Ramos (cell line): ENCODE data around the gene AHSG.

Experiments used
- in situ Hi-C: fragments of 300-500 bp; cut with MboI; formaldehyde crosslinking; loops from one replicate; pipeline ENCODE4 v1.14.3; 2022; ENCODE audit warnings: low sequenced_read_pairs; ENCODE audit not compliant: unreplicated experiment

Gene AHSG

DNA sequence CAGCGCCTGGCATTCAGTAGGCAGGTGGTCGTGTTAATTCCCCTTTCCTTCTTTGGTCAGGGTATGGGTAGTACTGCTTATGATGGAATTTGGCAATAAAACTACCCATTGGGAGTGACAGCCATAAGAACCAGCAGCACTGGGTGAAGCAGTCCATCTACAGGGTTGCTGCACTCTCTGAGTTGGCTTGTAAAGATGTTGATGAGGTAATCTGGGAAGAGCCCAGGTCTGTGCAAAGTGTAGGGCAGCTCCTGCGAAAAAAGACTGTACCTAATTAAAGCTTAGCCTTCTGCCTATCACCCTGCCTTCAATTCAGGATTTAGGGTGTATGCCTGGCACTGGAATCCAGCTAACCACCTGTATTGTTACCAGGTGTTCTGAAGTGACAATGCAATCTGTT, 22.7 kb downstream of the AHSG start:
- in situ Hi-C loops: no loop called here

DNA sequence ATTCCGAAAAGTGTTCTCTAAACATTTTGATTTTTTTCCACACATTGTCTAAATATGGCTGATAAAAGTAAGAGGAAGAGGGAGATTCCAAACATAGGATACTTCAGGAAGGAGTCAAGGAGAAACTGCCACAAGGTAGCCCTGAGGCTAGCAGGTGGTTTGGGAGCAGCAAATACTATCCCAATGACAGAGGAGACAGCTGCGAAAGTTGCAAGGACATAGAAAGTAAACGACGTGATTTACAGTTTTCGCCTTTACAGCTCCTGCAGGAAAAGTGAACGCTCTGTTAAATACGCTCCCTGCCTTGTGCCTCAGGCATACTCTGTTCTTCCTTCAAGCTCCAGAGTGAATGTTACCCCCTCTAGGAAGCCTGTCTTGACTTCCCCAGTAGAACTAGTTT, 23.7 kb downstream of the AHSG start:
- in situ Hi-C loops: no loop called here

DNA sequence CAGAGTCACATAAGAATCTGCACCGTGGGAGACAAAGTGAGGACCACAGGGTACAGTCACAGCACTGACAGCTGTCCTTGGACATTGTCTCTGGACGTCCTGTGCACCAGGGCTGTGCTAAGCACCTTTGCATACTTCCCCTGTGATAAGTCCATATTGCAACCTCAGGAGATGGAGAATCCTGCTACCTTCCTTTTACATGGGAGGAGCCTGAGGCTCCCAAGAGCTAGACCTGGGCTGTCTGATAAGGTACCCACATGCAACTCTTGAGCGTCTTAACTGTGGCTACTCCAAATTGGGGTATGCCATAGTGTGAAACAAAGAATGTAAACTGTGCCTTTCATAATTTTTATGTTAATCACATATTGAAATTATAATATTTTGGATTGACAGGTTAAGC, 24.8 kb downstream of the AHSG start:
- in situ Hi-C loops: no loop called here

DNA sequence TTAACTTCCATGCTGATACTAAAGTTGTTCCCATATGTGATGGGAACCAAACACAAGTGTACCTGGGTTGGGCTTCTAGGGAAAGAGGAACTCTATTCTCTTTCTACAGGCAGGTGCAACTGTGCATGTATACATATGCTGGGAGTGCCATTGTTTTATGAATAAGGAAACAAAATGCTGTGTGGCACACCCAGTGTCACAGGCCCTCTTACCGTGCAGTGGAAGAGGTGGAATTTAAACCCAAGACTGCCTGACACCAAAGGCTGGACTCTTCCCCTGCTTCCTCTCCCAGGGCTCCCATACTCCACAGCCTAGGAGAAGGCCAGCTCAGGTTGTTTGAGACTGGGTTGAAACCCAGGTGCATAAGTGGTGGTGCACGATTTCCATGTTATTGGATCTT, 25.4 kb downstream of the AHSG start:
- in situ Hi-C loops: no loop called here

DNA sequence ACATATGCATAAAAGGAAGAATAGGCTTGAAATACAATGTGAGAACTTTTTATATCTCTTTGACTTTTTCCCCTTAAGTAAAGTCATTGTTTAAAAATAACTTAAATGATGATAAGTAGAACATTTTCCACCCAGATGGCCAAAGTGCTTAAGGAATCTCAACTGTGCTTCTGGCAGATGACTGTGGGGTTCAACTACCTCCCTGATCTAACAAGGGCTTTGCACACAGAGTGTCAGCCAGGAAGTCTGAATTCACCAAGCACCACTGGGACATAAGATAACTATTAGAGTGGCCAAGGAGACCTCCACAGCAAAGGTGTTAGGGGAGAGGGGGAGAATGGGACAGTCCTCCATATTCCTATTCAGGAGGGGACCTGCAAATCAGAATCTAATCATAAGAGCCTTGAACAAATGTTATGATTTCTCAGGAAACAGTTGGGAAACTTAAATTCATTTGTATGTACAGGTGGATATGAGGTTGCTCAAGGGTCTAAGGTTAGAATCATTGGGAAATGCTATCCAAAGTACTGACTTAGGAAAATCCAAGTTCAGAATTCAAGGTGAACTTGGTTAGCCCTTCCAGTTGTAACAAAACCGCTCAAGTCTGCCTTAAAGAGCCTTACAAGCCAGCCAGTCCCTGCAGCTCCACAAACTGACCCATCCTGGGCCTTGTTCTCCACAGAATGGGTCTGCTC, 27.1 kb downstream of the AHSG start, which contains the start of gene FETUB:
Gene FETUB (plus strand): TSS at position 622 of the 695 bp plus-strand sequence. CDS start 62 bp downstream, at position 684.
- in situ Hi-C loops: no loop called here

DNA sequence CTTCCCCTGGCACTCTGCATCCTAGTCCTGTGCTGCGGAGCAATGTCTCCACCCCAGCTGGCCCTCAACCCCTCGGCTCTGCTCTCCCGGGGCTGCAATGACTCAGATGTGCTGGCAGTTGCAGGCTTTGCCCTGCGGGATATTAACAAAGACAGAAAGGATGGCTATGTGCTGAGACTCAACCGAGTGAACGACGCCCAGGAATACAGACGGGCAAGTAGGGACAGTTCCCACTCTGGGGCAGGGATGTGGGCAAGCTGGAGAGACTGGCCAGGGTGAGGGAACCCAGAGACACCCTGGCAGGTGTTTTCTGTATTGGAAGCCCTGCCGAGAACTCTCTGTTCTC, 27.6 kb downstream of the AHSG start:
- in situ Hi-C loops: no loop called here

DNA sequence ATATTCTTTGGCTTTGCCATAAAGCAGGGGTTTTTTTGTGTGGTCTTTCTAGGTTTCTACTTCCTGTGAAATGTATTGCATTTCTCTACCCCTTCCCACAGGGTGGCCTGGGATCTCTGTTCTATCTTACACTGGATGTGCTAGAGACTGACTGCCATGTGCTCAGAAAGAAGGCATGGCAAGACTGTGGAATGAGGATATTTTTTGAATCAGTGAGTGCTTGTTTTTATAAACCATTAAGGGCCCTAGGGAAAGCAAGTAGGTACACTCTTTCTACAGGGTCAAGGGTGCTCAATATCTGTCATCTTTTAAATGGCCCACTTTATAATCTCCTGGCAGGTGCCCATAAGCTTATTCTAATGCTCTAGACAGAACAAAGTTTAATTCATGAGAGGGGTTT, 28.1 kb downstream of the AHSG start:
- in situ Hi-C loops: no loop called here

DNA sequence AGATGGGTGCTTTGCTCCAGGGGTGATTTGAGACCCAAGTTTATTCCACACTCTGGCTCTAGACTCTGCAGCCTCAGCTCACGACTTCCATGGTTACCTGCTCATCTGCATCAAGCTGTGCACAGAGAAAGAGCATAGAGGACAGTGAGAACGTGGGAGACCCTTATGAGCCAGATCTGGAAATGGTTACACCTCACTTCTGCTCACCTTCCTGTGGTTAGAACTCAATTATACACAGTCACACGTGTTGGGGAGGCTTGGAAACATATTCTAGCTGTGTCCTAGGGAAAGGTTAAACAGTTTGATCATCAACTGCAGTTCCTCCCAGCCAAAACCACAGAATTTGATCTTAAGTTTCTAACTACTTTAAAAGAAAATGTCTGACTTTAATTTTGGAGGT, 29.2 kb downstream of the AHSG start:
- in situ Hi-C loops: no loop called here

DNA sequence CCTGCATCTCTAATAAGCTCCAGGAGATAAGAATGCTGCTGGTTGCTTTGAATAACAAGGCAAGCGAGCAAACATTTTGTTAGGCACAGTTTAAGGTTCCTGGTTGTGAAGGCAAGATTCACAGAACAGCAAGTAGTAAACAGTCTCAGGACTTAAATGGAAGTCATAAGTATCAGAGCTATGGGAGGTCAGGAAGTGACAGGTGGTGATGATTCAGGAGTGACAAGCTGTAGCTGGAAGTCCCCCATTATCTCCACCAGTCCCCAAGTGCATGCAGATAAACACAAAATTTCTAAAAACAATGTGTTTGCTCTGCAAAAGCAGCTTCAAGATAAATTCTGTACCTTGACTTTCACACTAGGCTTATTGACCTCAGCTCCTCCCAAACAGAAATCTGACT, 30.6 kb downstream of the AHSG start:
- in situ Hi-C loops: no loop called here

DNA sequence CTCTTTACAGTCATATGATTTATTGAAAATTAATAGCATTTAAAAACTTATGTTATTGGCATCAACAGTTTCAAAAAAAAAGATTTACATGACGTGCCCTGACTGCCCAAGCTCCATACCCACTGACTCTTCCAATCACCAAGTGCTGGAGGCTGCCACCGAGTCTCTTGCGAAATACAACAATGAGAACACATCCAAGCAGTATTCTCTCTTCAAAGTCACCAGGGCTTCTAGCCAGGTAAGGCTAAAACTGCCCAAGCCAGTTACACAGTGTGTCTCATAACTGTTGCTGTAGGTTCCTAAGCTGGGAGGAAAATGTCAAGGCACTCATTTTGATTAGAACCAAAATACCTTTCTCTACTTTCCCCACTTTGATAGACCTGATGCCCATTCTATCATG, 31.8 kb downstream of the AHSG start:
- in situ Hi-C loops: no loop called here

DNA sequence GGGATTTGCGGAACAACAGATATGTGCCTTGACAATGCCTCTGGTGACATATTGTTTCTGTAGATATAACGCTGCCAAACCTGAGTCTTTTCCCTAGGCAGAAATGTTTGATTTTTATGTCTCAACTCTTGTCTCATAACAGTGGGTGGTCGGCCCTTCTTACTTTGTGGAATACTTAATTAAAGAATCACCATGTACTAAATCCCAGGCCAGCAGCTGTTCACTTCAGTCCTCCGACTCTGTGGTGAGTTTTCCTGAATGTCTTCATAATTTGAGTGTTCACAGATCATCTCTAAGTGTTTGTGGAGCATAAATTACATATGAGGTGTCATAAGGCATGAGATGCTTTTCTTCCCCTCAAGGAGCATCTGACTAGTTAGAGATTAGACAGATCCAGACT, 33.2 kb downstream of the AHSG start:
- in situ Hi-C loops: no loop called here

DNA sequence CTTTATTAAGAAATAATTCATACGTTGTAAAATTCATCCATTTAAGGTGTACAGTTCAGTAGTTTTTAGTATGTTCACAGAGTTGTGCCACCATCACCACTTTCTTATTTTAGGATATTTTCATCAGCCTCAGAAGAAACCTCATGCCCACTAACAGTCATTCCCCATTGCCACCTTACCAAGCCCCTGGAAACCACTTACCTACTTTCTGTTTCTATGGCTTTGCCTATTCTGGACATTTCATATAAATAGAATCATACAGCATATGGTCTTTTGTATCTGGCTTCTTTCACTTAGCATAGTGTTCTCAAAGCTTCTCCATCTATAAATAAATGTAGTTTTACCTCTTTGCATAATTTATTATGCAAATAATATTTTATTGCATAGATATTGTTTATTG, 34.0 kb downstream of the AHSG start:
- in situ Hi-C loops: no loop called here

DNA sequence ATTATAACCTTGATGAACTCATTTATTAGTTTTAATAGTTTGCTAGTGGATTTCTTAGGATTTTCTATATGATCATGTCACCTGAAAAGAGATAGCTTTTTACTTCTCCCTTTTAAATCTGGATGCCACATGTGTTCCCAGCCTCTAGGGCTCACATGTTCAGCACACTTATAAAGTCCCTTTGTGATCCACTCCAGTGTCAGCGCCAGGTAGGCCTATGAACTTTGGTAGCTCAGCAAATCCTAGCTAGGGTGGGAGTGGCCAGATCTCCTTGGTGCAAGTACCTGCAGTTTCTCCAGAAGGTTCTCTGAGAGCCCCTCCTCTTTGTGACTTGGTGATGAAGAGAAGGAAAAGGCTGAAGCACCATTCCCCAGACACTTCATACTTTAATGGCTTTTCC, 36.0 kb downstream of the AHSG start:
- in situ Hi-C loops: no loop called here

DNA sequence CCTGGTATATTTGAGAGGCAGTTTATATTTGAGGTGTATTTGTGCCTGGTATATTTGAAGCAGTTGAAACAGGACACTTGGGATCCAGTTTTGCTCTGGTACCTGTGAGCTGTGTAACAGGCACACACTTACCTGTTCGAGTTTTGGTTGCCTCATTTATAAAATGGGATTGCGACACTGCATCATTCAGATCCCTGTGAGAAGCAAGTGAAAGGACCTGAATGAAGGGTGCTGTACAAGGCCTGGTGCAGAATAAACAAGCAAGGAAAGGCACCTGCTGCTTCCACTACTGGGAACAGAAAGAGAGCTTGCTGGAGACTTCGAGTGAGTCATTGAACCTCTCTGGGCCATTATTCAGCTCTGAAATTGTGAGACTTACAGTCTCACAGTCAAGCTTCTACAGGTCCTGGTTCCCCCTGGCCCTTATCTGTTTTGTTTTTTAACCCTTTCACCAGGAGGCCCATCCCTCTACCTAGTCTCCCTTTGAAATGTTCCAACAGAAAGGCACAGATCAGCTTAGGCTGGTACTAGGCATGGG, 38.9 kb downstream of the AHSG start:
- in situ Hi-C loops: no loop called here

DNA sequence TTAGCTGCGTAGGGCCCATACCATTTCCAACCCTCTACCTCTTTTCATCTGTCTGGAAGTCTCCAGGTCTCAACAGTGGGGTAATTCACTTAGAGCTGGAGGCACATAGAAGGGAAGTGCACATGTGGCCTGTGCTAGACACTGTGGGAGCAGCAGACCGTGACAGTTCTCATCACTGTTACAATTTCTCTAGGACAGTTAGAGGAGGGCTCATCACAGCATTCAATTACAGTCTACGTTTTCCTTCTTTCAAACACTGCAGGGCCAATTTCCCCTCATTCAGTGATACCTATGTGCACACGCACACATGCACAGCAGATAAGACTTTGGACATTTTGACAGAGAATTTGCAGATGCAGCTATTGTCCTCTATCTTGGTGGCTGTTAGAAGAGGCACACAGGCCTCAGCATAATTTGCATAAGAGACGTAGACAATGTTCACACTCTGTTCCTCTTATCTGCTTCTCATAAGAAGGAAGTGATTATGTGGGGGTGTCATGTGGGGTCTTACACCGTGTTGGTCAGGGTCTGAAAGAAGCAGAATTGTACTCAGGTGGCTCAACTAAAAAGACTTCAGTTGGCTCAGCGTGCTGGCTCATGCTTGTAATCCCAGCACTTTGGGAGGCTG, 40.3 kb downstream of the AHSG start:
- in situ Hi-C loops: no loop called here

DNA sequence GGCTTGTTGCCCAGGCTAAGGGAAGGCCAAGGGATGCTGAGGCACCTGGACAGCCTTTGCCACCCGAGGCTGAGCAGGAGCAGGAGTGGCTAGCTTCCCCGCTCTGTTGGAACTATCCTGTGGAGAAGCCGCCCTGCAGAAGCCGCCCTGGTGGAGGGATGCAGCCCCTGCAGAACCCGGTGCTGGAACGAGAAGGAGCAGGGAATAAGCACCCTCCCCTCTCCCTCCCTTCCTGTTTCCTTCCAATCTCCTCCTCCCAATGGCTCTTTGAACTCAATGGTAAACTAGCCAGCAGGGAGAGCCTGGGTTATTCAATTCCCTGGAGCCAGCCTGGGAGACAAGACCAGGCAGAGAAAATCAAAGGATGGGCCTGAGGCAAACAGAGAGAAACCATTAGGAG, 41.1 kb downstream of the AHSG start:
- in situ Hi-C loops: no loop called here

DNA sequence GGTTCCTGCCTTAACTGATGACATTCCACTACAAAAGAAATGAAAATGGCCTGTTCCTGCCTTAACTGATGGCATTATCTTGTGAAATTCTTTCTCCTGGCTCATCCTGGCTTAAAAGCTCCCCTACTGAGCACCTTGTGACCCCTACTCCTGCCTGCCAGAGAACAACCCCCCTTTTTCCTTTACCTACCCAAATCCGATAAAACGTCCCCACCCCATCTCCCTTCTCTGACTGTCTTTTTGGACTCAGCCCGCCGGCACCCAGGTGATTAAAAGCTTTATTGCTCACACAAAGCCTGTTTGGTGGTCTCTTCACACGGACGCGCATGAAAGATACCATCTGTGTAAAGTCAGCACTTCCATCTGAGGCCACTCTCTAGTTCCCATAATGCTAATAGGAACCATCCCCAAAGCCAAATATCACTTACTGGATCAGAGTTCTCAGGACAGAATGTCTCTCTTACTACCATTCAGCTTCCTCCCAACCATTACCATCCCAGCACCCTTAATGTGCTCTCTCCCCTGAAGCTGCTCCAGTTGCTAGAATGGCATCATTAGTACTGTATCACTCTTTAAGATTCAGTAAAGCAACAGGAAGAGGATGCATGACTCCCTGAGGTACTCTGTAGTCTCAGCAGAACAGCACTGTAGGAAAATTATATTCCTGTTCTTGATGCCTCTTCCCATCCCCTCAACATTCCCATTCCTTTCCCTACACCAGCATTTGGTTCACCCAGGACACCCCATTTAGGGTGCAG, 50.7 kb downstream of the AHSG start:
- in situ Hi-C loops: no loop called here

DNA sequence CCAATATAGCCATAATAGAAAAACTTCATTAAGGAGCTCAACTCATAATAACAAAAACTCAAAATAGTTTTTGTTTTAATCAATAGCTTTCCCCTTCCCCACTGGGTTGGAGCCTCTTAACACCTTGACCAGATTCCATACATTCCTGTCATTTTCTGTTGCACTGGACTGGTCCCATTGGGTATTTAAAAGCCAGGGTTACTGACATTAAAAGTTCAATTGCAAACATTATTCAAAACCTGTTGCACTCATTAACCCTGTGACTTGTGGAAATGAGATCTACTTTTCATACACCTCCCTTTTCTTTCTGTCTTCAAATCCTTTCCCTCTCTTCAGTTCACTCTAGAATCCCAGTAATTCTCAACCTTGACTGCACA, 51.2 kb downstream of the AHSG start:
- in situ Hi-C loops: no loop called here

DNA sequence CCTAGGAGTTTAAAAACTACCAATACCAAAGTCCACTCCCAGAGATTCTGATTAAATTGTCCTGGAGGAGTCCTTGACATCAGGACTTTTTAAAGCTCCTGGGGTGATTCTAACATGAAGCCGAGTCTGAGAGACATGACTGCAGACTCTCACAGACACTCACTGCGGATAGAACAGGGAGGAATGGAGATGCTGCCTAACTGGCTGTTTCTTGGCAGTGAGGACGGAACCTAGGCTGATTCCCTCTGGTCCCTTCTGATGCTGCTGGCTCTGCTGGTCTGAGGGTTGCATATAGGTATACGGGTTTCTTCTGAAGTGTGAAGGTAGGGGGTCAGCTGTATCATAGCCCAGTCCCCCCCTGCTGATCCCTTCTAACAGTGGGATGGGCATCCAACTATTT, 51.6 kb downstream of the AHSG start:
- in situ Hi-C loops: no loop called here

DNA sequence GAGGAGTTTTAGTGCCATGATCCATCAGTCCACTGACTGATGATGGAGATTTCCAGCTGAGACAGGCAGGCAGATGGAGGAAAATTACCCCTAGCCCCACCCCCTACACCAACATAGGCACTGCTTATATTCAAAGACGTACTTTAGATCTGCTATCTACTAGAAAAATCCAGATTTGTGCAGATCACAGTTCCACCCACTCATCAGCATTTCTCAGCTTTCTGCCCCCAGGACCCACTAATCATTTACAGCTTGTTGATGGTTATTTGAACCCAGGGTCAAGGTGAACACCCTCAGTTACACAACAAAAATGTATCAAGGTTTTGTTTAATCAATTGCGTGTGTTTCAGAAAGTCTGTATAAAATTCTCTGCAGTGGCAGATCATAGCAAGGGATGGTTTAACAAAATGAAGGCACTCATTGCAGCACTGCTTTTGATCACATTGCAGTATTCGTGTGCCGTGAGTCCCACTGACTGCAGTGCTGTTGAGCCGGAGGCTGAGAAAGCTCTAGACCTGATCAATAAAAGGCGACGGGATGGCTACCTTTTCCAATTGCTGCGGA, 52.8 kb downstream of the AHSG start, which contains the start of gene HRG:
Gene HRG (plus strand): TSS at position 390 of the 564 bp plus-strand sequence. CDS start 18 bp downstream, at position 408.
- in situ Hi-C loops: no loop called here

DNA sequence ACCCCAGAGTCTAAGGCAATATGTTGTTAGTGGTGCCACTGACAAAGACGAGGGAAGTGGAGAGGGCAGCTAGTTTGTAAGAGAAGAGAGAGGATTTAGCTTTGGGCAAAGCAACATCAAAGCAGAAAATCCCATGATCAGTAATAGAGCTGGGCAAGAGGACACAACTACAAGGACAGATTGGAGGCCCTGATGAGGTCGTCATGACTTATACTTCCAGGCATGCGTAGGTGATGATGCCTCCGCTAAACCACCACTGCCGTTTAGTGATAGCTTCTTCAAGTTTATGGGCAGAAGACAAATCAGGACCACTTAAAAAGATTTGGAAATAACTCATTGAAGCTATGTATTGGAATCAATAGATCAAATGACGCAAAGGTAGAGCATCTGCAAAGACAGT, 55.6 kb downstream of the AHSG start:
- in situ Hi-C loops: no loop called here
